IPS-20b (cell line): ENCODE data around the gene FAM78B.
A peak's percentile ranks its signal among the peaks of the same experiment; 100 is the strongest.

Experiments
- H3K27ac ChIP-seq: one replicate; pipeline ENCODE4 v1.5.1; 2013; ENCODE audit warnings: low read length
- H3K27me3 ChIP-seq: 2 replicates; pipeline ENCODE4 v1.6.1; 2013; ENCODE audit warnings: mild to moderate bottlenecking, low read length, inconsistent platforms; ENCODE audit not compliant: insufficient read depth
- H3K36me3 ChIP-seq: 2 replicates; pipeline ENCODE4 v1.6.1; 2013; ENCODE audit warnings: low read depth, mild to moderate bottlenecking, inconsistent platforms, low read length, moderate library complexity; ENCODE audit not compliant: insufficient read depth
- H3K4me1 ChIP-seq: 2 replicates; pipeline ENCODE4 v1.6.1; 2013; ENCODE audit warnings: mild to moderate bottlenecking, control low read depth, inconsistent platforms, low read length, moderate library complexity; ENCODE audit not compliant: insufficient read depth
- H3K4me3 ChIP-seq: 2 replicates; pipeline ENCODE4 v1.5.1; 2013; ENCODE audit warnings: mild to moderate bottlenecking, low read length, inconsistent platforms
- H3K9ac ChIP-seq: 2 replicates; pipeline ENCODE4 v1.6.1; 2013; ENCODE audit warnings: low read depth, mild to moderate bottlenecking, inconsistent platforms, low read length, moderate library complexity
- H3K9me3 ChIP-seq: 2 replicates; pipeline ENCODE4 v1.6.1; 2013; ENCODE audit warnings: mild to moderate bottlenecking, low read depth, low read length, inconsistent platforms; ENCODE audit not compliant: insufficient read depth

FAM78B gene

DNA sequence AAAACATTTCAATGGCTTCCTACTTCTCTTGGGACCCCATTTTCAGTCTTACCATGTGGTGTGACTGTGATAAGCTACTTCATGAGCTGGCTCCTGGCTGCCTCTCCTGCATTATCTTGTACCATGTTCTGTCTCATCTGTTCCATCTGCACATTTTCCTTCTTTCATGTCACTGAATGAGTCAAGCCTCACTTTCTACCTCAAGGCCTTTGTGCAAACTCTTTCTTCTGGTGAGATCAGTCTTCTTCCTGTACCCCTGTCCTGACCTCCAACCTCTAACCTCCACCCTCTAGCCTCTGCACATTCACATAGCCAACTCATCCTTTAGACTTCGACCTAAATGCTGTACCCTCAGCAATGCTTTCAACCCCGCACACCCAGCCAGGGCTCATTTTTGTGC, 9.6 kb upstream of the FAM78B start:
- no peak overlapping the region for H3K4me3 ChIP-seq
- no peak overlapping the region for H3K27ac ChIP-seq
- no peaks in the 10 kb centered on the region for H3K36me3 ChIP-seq
- no peaks in the 10 kb centered on the region for H3K27me3 ChIP-seq
- peaks cover 16% of the 10 kb centered on the region; the same call in 1 of the 2 replicates for H3K4me1 ChIP-seq
- H3K9me3 ChIP-seq: no peaks in the 10 kb centered on the region
- H3K9ac ChIP-seq: no peak overlapping the region

DNA sequence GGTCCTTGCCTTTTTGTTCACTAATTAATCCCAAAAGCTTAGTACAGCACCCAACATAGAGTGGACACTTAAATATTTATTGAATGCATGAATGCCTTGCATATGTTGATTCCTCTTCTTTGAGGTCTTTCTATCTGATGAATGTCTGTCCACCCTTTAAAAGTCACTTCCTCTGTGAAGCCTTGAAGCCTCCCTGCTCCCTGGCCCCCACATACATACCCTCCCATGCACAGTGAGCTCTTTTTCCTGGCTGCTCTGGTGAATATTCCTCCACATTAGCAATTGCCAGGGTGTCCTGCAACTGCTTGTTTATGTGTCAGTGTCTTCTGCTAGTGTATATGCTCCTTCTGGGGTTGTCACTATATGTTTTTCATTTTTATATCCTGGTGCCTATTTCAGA, 8.2 kb upstream of the FAM78B start:
- no peak overlapping the region for H3K4me3 ChIP-seq
- H3K27me3 ChIP-seq: no peaks in the 10 kb centered on the region; the same call in 1 of the 2 replicates
- H3K9ac ChIP-seq: no peak overlapping the region
- no peaks in the 10 kb centered on the region for H3K36me3 ChIP-seq
- peaks cover 23% of the 10 kb centered on the region for H3K4me1 ChIP-seq
- H3K9me3 ChIP-seq: no peaks in the 10 kb centered on the region
- no peak overlapping the region for H3K27ac ChIP-seq

DNA sequence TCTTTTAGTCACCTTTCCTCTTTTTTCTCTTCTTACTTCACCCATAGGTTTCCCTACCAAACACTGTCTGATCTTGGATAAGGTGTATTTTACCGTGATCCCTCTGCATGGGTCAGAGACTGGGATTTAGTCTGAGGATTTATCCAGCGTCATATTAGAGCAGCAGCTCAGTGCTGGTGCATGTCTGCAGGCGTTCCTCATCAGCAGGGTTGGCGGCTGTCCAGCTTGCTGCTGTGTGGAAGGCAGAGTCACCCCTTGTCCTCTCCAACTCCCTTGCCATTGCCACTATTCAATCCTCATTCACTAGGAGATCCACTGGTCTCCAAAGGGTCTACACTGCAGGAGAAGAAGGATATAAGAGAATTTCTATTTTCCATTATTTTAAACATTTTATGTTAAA, 7.3 kb upstream of the FAM78B start:
- Histone ChIP-seq H3K9me3 (no peaks in the 10 kb centered on the region), H3K9ac (no peak overlapping the region), H3K4me3 (no peak overlapping the region), H3K36me3 (no peaks in the 10 kb centered on the region), H3K27me3 (no peaks in the 10 kb centered on the region; the same call in 1 of the 2 replicates), H3K4me1 (peaks cover 24% of the 10 kb centered on the region), H3K27ac (no peak overlapping the region)

DNA sequence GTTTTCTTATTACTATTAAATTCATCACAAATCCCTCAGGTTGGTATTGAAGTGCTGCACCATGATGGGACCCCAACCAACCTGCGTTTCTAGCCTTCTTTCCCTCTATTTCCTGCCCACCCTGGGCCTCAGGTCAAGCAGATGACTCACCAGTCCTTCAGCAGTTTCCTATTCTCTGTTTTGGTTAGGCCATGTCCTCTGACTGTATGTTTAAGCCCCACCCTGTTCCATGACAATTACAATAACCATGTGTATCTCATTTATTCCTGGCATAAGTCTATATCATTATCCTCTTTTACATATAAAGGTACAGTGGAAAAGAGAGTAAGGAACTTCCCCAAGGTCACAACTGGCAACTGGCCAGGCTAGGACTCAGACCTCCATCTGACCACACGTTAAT, 5.3 kb upstream of the FAM78B start:
- peaks cover 26% of the 10 kb centered on the region for H3K4me1 ChIP-seq
- H3K27me3 ChIP-seq: peaks cover 19% of the 10 kb centered on the region
- H3K36me3 ChIP-seq: no peaks in the 10 kb centered on the region
- H3K4me3 ChIP-seq: no peak overlapping the region
- no peak overlapping the region for H3K9ac ChIP-seq
- H3K27ac ChIP-seq: no peak overlapping the region
- no peaks in the 10 kb centered on the region for H3K9me3 ChIP-seq

DNA sequence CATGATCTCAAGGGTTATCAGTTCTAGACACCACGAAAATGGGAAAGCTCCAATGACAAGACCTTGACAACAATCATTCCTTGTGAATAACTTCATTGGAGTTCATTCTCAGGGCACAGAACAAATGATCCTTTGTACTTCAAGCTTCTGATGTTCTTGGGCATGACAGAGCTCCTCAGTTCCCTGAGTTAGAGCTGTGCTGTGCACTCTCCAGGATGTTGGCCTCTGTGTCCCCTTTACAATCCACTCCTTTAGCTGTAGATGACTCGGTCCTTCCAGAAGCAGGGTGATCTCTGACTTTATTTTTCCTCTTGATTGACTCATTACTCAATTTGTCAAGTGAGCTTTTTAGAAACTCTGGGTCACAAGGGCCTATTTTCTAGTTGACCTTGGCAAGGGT, 3.9 kb upstream of the FAM78B start:
- H3K27me3 ChIP-seq: peaks cover 25% of the 10 kb centered on the region
- no peaks in the 10 kb centered on the region for H3K9me3 ChIP-seq
- H3K27ac ChIP-seq: no peak overlapping the region
- no peak overlapping the region for H3K9ac ChIP-seq
- peaks cover 26% of the 10 kb centered on the region for H3K4me1 ChIP-seq
- H3K4me3 ChIP-seq: no peak overlapping the region
- H3K36me3 ChIP-seq: no peaks in the 10 kb centered on the region

DNA sequence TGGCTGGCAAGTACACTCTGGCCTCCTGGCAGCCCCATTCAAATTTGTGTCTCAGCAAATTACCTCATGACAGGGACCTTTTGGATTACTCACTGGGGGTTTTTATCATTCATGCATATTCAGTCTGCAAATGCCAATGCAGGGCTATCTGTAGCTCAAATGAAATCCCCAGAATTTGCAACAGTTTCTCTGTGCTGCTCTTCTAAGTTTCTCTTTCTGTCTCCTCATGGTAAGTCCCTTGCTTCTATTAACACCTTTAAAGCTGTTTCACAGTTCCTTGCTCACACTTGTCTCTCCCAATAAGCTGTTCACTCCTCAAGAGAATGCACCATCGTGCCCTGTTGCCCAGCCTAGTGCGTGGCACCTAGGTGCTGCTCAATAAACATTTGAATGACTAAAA, 3.3 kb upstream of the FAM78B start:
- H3K27ac ChIP-seq: no peak overlapping the region
- H3K9ac ChIP-seq: no peak overlapping the region
- H3K9me3 ChIP-seq: no peaks in the 10 kb centered on the region
- no peaks in the 10 kb centered on the region for H3K36me3 ChIP-seq
- peaks cover 26% of the 10 kb centered on the region for H3K4me1 ChIP-seq
- peaks cover 32% of the 10 kb centered on the region for H3K27me3 ChIP-seq
- no peak overlapping the region for H3K4me3 ChIP-seq

DNA sequence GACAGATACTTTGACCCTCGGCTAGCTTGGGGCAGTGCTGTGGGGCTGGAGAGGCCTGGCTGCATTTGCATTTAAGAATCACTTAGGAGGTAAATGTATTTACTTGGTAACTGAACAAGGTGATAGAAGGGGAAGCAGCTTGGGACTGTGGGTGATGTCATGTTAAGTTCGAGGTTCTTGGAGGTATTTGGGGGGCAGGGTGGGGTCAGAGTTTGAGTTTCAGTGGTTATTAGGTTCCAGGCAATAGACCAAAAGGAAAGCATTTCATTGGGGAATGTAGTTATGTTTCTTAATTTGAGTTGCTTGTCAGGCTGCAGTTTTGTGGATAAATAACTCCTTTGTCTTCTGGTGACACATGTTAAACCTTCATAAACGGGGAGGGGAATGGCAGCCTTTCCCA, 2.4 kb upstream of the FAM78B start:
- peaks cover 22% of the 10 kb centered on the region for H3K4me1 ChIP-seq
- H3K9me3 ChIP-seq: no peaks in the 10 kb centered on the region
- no peak overlapping the region for H3K4me3 ChIP-seq
- H3K9ac ChIP-seq: no peak overlapping the region
- peaks cover 41% of the 10 kb centered on the region for H3K27me3 ChIP-seq
- H3K27ac ChIP-seq: no peak overlapping the region
- no peaks in the 10 kb centered on the region for H3K36me3 ChIP-seq

DNA sequence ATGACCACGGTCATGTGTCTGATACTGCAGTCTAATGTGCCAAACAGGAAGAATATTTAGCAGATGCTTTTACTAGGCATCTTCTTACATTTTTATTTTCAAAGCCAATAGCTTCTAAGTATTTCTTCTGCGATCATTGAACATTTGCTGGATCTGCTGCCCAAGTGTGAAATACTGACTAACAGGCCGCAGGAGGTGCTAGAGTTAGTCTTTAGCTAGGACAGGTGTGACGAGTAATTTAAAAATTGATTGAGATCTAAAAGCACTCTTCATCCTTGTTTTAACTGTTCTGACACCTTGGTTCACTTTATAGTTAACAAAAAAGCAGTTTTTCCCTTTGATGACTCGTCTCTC, 748 bp upstream of the FAM78B start:
- Histone ChIP-seq H3K4me1 (peaks cover 12% of the 10 kb centered on the region), H3K4me3 (peak overlapping the region; percentile 72), H3K27ac (no peak overlapping the region), H3K9ac (no peak overlapping the region), H3K9me3 (no peaks in the 10 kb centered on the region), H3K27me3 (peaks cover 57% of the 10 kb centered on the region), H3K36me3 (no peaks in the 10 kb centered on the region)

DNA sequence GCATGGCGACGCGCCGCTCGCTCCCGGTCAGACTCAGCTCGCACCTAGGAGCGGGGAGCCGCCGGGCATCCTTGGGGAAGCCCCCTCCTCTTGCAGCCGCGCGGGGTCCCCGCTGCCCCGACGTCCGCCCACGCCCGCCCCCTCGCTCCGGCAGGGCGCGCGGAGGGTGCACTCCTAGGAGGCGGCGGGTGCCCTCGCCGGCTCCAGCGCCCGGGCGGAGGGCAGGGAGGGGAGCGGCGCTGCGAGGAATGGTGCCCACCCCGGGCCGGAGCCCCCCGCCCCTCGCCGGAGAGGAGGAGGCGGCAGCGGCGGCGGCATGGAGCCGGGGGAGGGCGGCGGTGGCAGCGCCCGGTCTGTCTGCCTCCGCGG, 488 bp downstream of the FAM78B start:
- no peak overlapping the region for H3K27ac ChIP-seq
- peaks cover 70% of the 10 kb centered on the region for H3K27me3 ChIP-seq
- no peaks in the 10 kb centered on the region for H3K36me3 ChIP-seq
- H3K4me1 ChIP-seq: peaks cover 12% of the 10 kb centered on the region
- peak overlapping the region; percentile 72; the same call in 1 of the 2 replicates for H3K4me3 ChIP-seq
- H3K9me3 ChIP-seq: no peaks in the 10 kb centered on the region
- H3K9ac ChIP-seq: no peak overlapping the region

DNA sequence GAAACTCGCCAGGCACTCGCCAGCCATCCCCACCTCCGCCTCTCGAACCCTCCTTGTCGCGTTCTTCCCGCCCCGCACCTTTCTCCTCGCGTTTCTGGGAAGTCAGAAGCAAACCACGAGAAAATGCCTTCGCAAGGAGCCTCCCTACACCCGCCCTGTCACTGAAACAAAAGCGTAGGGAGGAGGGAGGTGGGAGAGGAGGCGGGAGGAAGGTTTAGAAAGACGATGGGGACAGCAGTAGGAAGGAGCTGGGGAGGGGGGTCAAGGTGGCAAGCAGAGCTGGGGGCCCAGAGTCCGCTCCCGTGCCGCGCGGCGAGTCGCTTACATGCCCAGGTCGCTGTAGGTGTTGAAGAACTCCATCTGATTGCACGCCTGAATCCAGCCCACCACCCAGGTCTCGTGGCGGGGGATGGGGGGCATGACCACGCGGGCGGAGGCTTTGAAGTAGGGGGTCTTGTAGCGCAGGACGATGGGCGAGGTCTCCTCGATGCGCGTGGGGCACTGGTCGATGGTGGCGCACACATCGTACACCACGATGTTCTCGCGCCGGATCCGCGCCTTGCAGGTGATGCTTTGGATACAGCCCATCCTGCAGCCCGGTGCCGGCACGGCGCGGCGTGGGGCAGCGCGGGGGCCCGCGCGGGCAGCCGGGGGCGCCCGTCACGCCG, 1.0 kb downstream of the FAM78B start:
- Histone ChIP-seq H3K9me3 (no peaks in the 10 kb centered on the region), H3K4me3 (peak overlapping the region; percentile 72), H3K4me1 (peaks cover 12% of the 10 kb centered on the region), H3K27me3 (peaks cover 73% of the 10 kb centered on the region), H3K27ac (no peak overlapping the region), H3K36me3 (no peaks in the 10 kb centered on the region), H3K9ac (peak overlapping the region; percentile 37; the same call in 1 of the 2 replicates)

DNA sequence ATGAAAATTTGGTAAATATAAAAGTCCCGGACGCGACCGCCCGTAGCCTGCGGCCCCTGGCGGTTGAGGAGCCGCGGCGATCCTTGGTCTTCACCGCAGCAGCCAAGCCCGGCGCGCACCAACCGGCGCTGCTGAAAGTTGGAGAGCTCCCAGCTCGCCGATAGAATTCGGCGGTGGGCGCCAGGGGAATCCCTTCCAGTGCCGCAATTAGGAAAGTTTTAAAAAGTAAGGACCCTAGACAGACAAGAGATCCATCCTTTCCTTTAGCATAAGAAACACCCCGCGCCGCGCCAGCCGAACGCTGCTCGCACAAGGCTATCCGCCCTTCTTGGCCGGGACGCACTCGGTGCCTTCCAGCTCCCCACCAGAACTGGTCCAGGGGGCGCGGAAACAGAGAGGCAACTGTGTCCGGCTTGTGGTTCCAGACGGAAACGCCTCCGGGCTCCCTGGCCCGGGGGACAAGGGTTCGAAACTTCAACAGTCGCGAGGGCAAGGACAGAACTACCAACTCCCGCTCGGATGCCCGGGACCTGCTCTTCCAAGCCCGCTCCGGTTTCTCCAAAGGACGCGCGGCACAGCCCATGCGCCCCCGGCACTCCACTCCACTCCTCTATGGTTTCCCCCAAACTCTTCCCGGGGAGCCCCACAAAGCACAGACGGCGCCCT, 1.7 kb downstream of the FAM78B start:
- H3K27me3 ChIP-seq: peaks cover 73% of the 10 kb centered on the region
- H3K9ac ChIP-seq: peak overlapping the region; percentile 37; the same call in 1 of the 2 replicates
- H3K9me3 ChIP-seq: no peaks in the 10 kb centered on the region
- peaks cover 7% of the 10 kb centered on the region for H3K4me1 ChIP-seq
- H3K36me3 ChIP-seq: no peaks in the 10 kb centered on the region
- peak overlapping the region; percentile 72 for H3K4me3 ChIP-seq
- no peak overlapping the region for H3K27ac ChIP-seq

DNA sequence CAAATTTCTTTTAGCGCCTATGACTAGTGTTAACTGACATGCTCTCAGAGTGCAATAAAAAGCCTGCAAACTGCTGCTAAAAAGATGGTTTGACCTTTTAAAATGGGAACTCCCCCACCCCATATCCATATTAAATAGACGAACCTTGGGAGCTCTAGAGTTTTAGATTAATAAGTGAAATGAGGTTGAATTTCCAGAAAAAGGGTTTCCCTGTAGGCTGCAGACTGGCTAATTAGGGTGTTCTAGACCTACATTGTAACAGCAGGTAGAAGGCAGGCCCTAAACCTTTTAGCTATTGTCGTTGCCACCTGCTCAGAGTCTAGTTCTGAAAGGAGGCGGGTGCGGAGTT, 2.2 kb downstream of the FAM78B start:
- no peak overlapping the region for H3K27ac ChIP-seq
- H3K9me3 ChIP-seq: no peaks in the 10 kb centered on the region
- H3K4me1 ChIP-seq: peaks cover 5% of the 10 kb centered on the region
- peaks cover 73% of the 10 kb centered on the region for H3K27me3 ChIP-seq
- H3K4me3 ChIP-seq: peak overlapping the region; percentile 72; the same call in 1 of the 2 replicates
- no peaks in the 10 kb centered on the region for H3K36me3 ChIP-seq
- H3K9ac ChIP-seq: no peak overlapping the region
